SKM-1 treated with dmso at 0.1 percent for 144 hours (cell line): ENCODE results near the gene TNFRSF4.

Source experiments
- DNase-seq: peaks from one replicate; lab custom pipeline; 2025; ENCODE audit not compliant: unreplicated experiment; lab: John Stamatoyannopoulos, UW

TNFRSF4 gene

DNA sequence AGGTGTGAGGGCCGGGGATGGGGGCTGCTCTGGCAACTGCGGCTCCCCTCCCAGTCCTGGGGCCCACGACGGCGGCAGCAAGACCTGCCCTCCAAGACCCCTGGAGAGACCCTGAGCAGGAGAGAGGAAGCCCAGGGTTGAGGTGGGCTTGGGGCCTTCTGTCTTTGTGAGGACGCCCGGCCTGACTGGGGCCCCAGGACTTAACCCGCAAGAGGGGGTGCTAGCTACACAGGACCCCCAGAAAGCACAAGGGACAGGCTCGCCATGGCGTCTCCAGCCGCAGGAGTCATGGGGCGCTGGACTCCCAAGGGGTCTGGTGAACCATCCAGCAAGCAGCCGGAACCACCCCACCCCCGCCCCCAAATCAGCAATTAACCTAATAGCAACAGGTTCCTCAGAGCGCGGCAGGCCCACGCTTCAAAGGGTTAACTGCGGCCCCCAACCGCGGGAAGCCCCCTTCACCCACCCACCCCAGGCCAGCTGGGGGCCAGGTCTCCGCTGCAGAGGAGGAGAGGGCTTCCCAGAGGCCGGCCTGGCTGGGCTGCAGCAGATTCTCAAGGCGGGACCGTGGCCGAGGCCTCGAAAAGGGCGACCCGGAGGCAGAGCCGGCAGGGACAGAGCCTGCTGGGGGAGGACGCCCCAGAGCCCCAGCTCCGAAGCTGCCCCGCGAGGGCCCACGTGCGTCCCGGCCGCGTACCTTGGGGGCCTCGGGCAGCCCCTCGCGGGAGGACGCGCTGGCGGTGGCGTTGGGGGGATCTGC lies 32.0 kb upstream of the TNFRSF4 start:
- no peak for DNase-seq

DNA sequence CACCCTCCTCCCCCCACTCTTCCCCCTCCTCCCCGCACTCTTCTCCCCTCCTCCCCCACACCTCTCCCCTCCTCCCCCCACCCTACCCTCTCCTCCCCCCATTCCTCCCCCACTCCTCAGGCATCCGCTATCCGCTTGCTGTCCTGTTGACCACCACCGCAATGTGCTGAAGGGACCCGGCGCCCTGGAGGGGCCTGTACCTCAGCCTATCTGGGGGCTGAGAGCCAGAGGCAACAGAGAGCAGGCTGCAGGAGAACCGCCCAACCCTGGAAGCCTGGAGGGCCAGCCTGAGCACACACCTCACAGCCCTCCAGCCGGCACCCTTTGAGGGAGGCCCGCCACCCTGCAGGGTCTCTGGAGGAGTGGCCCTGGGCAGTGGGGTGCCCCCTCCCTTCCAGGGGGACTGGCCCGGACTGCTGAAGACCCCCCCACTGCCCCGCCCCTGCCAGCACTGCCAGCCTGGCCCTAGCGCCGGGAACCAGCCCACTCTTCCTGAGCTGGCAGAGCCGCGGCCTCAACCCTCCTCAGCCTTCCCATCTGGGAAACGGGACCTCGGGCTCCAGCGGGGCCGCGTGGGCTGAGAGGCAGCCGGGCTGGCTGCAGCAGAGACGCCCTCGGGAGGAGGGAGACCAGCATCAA lies 31.3 kb upstream of the TNFRSF4 start:
- DNase-seq, result no peak

DNA sequence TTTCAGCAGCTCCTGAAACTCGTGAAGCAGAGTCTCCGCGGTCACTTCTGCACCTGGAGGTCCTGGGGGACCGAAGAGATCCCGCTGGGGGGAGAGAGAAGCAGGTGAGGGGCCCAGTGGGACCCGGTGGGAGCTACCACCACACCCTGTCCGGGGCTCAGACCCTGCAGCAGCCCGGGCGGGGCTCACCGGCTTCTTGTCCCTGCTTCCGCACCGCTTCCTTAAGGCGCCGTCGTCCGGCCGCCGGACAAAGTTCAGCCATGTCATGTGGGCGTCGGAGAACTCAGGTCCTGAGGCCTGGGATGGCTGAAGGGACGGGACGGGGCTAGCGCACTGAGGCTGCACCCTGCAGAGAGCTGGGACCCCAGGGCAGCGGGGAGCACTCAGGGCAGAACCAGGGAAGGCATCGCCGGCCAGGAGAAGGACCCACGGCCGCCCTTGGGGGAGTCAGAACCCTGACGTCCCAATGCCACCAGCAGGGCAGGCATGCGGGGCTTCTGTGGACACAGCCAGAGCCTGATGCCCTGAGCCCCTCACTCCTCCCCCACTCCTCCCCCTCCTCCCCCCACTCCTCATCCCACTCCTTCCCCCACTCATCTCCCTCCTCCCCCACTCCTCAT lies 30.3 kb upstream of the TNFRSF4 start:
- no peak for DNase-seq

DNA sequence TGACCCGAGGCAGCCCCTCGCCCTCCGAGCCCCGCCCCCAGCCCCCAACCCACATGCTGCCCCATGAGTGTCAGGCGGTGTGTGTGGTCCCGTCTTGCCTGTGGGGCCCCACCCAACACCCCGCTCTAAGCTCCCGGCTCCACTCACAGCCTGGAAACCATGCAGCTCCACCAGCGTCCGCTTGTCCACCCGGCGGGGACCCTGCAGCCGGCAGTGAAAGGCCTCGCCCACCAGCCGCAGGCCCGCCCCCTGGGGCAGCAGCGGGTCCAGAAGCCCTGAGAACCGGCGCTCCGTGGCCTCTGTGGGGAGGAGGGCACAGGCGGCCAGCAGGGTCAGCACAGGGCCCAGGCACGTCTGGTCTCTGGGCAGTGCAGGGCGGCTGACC lies 29.8 kb upstream of the TNFRSF4 start:
- DNase-seq, result no peak

DNA sequence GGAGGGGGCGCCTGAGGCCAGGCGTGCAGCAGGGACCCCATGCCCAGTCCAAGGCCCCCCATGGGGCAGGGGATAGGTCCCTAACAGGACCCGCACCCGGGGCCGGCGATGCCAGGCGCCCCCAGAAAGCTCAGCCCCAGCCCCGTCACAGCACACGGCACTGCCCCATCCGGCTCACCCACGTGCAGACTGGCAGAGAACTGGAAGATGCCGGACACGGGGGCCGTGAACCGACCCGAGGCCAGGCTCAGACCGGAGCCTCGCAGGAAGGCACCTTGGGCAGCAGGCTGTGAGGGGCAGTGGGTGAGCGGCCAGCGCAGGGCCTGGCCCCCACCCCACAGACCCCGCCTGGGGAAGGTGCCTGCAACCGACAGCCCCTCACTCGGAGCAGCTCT lies 29.3 kb upstream of the TNFRSF4 start:
- no peak for DNase-seq

DNA sequence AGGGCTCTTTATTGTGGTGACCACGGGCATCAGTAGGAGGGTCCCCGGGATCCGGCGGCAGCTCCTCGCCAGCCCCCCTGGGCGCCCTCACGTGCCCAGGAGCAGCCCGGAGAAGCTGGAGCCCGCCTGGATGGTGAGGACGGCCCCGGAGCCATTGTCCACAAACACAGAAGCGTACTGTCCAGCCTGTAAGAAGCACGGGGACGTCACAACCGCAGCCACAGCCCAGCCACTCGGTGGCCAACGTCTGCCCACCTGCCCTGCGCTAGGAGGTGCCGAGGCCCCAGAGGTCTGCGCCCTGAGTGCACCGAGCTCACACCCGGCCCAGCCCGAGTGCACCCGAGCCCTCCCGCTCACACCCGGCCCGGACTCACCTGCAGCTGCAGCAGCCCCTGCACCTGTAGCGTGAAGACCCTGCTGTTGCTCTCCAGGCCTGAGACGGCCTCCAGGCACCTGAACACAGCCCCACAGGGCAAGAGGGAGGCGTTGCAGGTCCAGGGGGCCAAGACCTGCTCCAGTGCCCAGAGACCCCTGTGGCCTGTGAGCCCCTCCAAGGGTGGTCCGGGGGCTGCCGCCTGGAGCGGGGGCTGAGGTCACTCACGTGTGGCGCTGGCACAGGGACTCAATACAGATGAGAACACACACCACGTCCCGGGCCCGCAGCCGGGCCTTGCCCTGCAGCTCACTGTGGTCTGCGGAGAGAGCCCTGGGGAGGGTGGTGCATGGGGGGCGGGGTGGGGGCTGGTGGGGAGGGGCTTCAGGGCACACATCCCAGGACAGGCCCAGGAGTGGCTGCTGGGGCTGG lies 28.7 kb upstream of the TNFRSF4 start:
- no peak for DNase-seq

DNA sequence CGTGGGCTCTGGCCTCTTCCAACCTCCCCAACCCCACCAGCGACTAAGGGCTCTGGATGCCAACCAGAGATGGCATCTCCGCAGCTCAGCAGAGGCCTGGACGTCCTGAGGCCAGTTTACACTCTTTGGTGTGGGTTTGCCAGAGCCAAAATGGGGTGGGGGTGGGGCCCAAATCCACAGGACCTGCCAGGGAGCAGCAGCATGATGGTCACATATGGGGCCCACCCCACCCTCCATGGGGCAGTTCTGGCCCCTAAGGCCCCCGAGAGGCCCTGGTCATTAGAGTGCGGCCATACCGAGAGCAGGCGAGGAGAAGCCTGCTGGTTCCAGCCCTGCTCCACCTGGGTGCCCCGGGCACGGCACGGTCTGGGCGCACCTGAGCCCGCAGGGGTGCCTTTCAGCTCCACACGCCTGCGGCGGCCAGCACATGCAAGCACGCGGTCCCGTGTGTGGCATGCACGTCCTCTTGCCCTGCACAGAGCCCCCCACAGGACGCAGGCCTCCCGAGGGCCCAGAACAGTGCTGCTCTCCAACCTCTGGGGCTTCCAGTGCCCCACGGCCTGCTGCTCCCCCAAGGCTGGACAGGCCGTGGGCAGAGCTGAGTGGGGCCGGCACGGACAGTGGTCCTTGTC lies 27.8 kb upstream of the TNFRSF4 start:
- no peak for DNase-seq

DNA sequence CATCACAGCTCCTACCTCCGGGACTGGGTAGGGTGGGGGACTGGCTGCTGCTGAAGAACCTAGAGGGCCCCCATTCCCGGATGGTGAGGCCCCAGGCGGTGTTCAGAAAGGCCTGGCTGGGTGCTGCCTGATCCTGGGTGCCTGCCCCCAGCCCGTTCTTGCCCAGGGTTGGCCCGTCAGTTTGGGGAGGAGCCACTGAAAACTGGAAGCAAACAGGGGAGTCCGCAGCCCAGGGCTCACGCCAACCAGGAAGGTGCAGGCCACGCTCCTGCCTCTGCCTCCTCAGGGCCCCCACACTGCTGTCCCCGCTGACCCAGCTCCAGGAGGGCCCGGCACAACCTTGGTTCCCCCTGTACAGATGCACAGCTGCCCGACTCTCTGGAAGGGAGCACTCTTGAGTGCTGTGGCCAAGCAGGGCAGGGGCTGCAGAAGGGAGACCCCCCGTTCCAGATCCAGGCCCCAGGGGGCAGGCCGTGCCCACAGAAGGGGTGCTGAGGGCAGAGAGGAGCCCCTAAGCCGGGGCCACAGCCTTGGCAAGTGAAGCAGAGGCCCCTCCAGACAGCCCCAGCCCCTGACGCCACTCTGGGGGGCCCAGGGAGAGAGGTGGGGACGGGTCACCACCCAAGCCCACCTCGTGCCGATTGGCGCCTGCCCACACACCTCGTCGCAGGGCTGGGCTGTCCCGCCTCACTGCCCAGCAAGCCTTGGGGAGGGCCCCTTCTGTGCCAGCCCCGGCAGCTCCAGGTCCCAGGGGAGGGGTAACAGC lies 27.1 kb upstream of the TNFRSF4 start:
- no peak for DNase-seq

DNA sequence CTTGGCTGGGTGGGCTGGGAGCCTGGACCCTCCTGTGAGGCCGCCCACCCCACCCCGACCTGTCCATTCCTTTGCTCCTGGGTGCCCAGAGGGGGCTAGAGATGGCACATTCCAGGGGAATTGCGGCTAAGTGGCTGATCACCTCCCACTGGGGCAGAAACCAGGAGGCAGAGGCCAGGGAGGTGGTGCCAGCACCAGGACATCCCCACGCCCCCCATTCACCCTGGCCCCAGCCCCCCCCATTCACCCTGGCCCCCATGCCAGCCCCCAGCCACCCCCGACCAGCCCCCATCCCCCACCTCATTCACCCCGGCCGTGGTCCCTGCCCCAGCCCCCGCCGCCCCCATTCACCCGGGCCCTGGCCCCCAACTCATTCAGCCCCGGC lies 26.4 kb upstream of the TNFRSF4 start:
- no peak for DNase-seq

DNA sequence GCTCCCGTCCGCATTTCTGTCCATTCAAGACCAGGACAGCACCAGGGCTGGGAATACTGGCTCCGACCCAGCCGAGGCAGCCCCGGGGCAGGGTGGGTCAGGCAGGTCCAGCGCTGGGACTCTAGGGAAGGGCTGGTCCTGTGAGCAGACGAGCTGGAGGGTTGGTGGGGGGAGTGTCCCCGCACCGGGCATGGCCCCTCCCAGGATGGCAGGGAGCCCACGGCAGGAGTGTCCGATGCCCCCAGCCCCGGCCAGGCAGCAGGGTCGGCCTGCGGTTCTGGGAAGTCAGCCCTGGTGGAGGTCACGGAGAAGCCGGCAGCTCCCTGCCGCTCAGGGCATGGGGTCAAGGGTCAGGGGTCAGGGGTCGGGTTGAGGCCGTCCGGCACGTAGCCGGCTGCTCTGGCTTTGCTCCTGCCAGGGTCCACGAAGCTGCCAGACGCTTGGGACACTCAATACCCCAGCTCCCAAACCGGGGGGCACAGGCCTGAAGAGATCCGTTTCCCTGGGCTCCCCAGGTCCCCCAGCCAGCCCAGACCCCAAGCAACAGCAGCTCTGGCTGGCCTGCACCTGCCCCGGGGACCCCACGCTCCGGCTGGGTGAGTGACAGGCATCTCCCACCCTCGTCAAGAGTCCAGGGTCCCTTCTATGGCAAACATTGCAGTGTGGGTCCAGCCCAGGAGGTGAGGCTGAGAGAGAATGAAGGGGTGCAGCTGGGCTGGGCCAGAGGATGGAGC lies 25.8 kb upstream of the TNFRSF4 start:
- DNase-seq, result no peak

DNA sequence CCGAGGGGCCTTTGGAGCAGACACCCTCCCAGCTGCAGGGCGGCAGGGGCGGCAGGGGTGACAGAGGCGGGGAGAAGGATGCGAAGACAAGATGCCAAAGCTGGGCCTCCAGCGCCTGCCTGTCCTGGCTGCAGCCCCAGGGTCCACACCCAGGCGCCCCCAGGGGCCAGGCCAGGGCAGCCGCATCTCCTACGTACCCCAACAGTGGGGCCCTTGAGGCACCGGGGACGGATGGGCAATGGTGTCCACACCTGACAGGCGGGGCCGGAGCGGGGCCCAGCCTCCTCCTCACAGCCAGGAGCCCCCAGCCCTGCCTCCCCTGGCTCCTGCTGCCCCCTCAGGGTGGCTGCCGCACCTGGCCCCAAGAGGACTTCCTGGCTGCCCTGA lies 25.3 kb upstream of the TNFRSF4 start:
- no peak for DNase-seq

DNA sequence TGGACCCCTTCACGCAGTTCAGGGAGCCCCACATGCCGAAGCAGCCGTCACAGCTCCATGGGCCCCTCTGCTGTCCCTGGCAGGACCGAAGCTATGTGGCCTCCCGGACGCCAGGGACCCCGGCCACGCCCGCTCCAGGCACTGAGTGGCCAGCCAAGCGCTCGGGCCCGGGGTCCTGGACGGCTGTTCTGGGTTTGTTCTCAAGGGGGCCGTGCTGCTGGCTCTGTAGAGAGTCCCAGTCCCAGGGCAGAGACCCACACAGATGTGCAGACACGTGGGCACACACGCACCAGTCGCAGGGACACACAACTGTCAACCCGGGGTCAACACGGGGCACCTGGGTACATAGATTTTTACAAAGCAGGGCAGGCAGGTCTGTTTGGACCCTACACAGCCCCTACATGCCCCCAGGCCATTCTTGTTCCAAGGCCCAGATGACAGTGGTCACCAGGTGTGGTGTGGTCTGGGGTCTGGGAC lies 24.8 kb upstream of the TNFRSF4 start:
- no peak for DNase-seq

DNA sequence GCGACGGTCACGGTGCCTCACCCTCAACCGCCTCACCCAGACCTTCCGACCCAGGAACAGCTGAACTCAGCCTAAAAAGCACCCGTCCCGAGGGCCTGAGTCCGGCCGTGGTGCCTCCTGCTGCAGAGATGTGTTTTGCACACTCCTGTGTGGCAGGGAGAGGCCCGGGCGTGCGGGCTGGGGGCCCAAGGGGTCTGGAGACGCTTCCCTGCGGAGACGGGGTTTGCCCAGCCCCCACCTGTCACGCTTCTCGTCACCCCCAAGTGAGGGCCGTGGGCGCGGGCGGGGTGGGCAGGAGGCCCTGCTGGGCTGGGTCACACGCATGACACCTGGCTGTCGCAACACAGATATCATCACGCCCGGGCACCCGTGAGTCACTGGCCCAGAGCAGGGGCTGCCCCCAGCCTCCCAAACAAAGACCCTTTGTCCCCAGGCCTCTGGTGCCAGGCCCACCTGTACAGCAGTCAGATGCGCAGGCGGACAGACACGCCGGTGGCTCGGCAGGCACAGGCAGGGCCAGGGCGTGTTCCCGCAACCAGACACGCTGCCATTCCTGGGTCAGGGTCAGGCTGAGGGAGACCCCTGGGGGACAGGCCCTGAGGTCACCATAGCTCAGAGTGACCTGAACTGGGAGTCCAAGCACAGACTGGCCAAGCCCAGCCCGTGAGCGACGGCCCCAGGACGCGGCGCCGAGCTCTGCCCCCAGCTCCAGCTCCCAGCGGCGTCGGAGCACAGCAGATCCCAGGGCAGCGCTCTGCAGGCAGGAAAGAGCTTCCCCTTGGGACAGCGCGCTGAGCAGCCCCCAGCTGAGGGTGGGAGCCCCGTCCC lies 24.1 kb upstream of the TNFRSF4 start:
- no peak for DNase-seq

DNA sequence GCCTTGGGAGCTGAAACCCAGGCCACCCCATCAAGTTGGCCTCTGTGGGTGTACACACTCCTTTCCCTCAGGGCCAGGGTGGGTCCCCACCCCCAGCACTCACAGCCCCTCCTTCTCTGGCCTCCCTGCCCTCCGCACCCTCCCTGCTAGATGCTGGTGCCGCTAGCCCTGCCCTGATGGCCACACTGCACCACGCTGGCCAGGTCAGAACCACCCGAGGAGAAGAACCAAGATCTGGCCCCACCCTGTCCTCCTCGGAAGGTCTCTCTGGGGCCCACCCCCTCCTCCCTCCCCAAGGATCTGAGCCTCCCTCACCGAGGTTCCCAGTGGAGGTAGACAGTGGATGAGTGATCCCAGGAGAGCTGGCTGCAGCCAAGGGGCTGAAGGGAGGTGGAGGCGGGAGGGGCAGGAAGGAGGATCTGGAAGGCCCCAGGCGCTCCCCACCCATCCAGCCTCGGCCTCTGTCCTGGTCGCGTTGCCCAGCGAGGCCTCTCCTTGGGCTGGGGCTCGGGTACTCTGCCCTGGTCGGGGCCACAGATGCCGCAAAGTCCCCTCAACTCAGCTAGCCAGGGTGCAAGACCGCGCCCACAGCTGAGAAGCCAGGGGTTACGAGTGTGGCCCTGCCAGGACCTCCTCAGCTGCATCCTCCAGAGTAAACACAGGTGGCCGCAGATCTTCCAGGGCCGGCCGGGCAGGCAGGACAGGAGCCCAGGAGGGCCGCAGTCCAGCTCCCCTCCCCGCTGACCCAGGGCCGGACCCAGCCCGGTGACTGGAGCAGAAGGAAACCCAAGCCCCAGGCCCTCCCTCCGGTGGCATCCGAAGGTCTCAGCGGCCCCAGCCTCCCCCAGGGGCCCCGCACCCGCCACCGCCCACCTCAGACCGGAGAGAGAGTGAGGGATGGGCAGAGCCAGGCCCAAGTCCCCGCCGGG lies 23.3 kb upstream of the TNFRSF4 start:
- DNase-seq, result no peak

DNA sequence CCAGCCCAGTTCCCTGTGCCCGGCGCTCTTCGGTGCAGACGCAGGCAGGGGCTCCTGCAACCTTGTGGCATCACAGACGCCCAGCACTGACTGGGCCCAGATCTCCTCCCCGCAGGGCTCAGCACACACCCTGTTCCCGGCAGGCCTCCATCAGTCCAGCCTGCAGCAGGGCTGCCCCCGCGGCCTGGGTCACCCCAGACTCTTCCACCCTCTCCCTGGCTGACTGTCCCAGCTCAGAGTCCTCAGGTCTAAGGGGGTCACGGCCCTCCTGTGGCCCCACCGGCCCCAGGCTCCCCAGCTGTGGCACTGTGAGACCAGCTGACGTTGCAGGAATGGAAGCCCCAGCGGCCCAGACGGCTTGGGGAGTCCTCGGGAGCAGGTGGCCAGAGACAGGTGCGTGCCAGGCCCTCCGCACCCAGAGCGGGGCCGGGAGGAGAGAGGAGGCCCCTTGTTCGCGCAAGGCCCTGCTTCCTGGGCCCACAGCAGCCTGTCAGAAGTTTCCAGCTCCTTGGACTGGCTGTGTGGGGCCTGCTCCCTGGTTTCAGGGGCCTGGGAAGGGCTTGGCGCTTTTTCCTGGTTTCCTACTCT lies 22.3 kb upstream of the TNFRSF4 start:
- no peak for DNase-seq

DNA sequence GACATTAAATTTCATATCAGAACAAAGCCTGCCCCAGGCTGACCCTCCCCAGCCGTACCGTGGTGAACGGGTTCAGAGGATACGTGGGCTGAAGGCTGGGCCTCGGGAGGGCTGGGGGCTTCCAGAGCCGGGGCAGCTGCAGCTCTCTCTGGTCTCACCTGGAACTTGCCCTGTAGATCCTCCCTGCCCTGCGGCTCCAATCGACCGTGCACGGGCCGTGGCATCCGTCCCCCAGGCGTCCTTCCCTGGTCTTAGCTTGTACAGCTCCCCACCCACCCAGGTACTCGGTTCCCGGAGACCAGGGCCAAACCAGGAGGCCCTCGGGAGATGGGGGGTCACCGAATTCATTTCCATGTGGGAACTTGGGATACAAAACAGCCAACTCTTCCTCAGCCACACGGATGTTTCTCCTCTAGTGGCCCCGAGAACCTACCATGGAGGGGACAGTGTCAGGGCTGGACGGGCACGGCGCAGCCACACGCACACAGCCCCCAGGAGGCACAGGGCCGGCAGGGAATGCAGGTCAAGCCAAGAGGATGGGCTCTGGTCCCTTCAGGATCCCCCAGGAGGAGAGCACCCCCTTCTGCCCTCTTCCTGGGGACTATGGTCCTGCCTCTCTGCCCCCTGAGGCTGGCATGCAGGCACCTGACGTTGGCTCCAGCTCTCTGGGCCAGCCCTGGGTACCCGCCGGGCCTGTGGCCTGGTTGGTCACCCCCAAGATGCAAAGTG lies 21.2 kb upstream of the TNFRSF4 start:
- no peak for DNase-seq
